Measurements from ENCODE around the gene NHLRC4. TPM values are rescaled to one million over a fixed set of nuclear protein-coding genes. Genes with fewer than 3 reads are reported as not detected.

The NHLRC4 gene
- total and polyA plus RNA-seq, 2 donors (not counting 1 experiment from before 2014, with no cell fraction given) = 0.66 to 3.3 TPM

GRCh38 chr16:590815-591200, 24.0 kb downstream of the NHLRC4 start:
- no peaks in the 10 kb centered on the region for H3K36me3 ChIP-seq (ENCODE audit: control insufficient read depth, insufficient read depth, low read length)
- no peaks in the 10 kb centered on the region for H3K27me3 ChIP-seq (ENCODE audit: control insufficient read depth, insufficient read depth, low read length)
- no peaks in the 10 kb centered on the region for H3K9me3 ChIP-seq (ENCODE audit: control insufficient read depth, insufficient read depth, low read depth, low read length)
- no peak for DNase-seq (ENCODE audit: low read depth in 2 of 2)
- H3K79me2 ChIP-seq (ENCODE audit: control insufficient read depth, insufficient read depth, low read length) = peaks cover 19% of the 10 kb centered on the region
- peak overlapping the region; percentile 61 for H3K27ac ChIP-seq (ENCODE audit: insufficient read depth, low read length)
- no peak overlapping the region for H2AFZ ChIP-seq (ENCODE audit: low read length)
- peak overlapping the region; percentile 57 to 88 (median 86) for H3K4me3 ChIP-seq (replicated peaks in 1 of 4; ENCODE audit: control extremely low read depth in 1 of 4, insufficient read depth in 1 of 4, low read depth in 3 of 4, low read length in 4 of 4)
- peak overlapping the region; percentile 74 for H3K9ac ChIP-seq (ENCODE audit: insufficient read depth, low read length)
- H3K4me1 ChIP-seq (ENCODE audit: control insufficient read depth, extremely low read depth, insufficient read depth, low read length) = peaks cover 13% of the 10 kb centered on the region
- H3K4me2 ChIP-seq (ENCODE audit: extremely low read depth, insufficient read depth, low read length) = peak overlapping the region; percentile 99
- no peak for TF ChIP-seq EZH2 (IDR thresholded peaks at IDR 0.05; ENCODE audit: low read length, missing control alignments)
- no peak for TF ChIP-seq CTCF (conservative IDR thresholded peaks at IDR 0.05 in 1 of 2, IDR thresholded peaks at IDR 0.05 in 1 of 2; ENCODE audit: low read depth in 1 of 2, low read length in 2 of 2)
- H4K20me1 ChIP-seq (ENCODE audit: control insufficient read depth, extremely low read depth, insufficient read depth, low read length) = no peaks in the 10 kb centered on the region

- Histone ChIP-seq H3K27me3 (ENCODE audit: control insufficient read depth, insufficient read depth, low read length) (no peaks in the 10 kb centered on the region), H3K9ac (ENCODE audit: insufficient read depth, low read length) (no peak overlapping the region), H2AFZ (ENCODE audit: low read length) (no peak overlapping the region), H3K79me2 (ENCODE audit: control insufficient read depth, insufficient read depth, low read length) (peaks cover 22% of the 10 kb centered on the region), H3K27ac (ENCODE audit: insufficient read depth, low read length) (no peak overlapping the region), H3K4me3 (replicated peaks in 1 of 4; ENCODE audit: control extremely low read depth in 1 of 4, insufficient read depth in 1 of 4, low read depth in 3 of 4, low read length in 4 of 4) (peak overlapping the region in 3 of 4 experiments; percentile 57 to 88 (median 86)), H3K9me3 (ENCODE audit: control insufficient read depth, insufficient read depth, low read depth, low read length) (no peaks in the 10 kb centered on the region), H3K4me1 (ENCODE audit: control insufficient read depth, extremely low read depth, insufficient read depth, low read length) (peaks cover 12% of the 10 kb centered on the region), H3K4me2 (ENCODE audit: extremely low read depth, insufficient read depth, low read length) (peak overlapping the region; percentile 99), H4K20me1 (ENCODE audit: control insufficient read depth, extremely low read depth, insufficient read depth, low read length) (no peaks in the 10 kb centered on the region), H3K36me3 (ENCODE audit: control insufficient read depth, insufficient read depth, low read length) (no peaks in the 10 kb centered on the region)
- no peak for TF ChIP-seq EZH2 (IDR thresholded peaks at IDR 0.05; ENCODE audit: low read length, missing control alignments)
- no peak for TF ChIP-seq CTCF (conservative IDR thresholded peaks at IDR 0.05 in 1 of 2, IDR thresholded peaks at IDR 0.05 in 1 of 2; ENCODE audit: low read depth in 1 of 2, low read length in 2 of 2)
- no peak for DNase-seq (ENCODE audit: low read depth in 2 of 2)
Measured at GRCh38 chr16:591231-591630, 24.4 kb downstream of the NHLRC4 start.

- Histone ChIP-seq H4K20me1 (ENCODE audit: control insufficient read depth, extremely low read depth, insufficient read depth, low read length) (no peaks in the 10 kb centered on the region), H3K4me1 (ENCODE audit: control insufficient read depth, extremely low read depth, insufficient read depth, low read length) (peaks cover 11% of the 10 kb centered on the region), H3K4me2 (ENCODE audit: extremely low read depth, insufficient read depth, low read length) (no peak overlapping the region), H3K27me3 (ENCODE audit: control insufficient read depth, insufficient read depth, low read length) (no peaks in the 10 kb centered on the region), H3K27ac (ENCODE audit: insufficient read depth, low read length) (no peak overlapping the region), H3K9me3 (ENCODE audit: control insufficient read depth, insufficient read depth, low read depth, low read length) (no peaks in the 10 kb centered on the region), H3K79me2 (ENCODE audit: control insufficient read depth, insufficient read depth, low read length) (peaks cover 22% of the 10 kb centered on the region), H2AFZ (ENCODE audit: low read length) (no peak overlapping the region), H3K4me3 (replicated peaks in 1 of 4; ENCODE audit: control extremely low read depth in 1 of 4, insufficient read depth in 1 of 4, low read depth in 3 of 4, low read length in 4 of 4) (no peak overlapping the region), H3K9ac (ENCODE audit: insufficient read depth, low read length) (no peak overlapping the region), H3K36me3 (ENCODE audit: control insufficient read depth, insufficient read depth, low read length) (no peaks in the 10 kb centered on the region)
- no peak for DNase-seq (ENCODE audit: low read depth in 2 of 2)
- no peak for TF ChIP-seq EZH2 (IDR thresholded peaks at IDR 0.05; ENCODE audit: low read length, missing control alignments)
- TF ChIP-seq CTCF (conservative IDR thresholded peaks at IDR 0.05 in 1 of 2, IDR thresholded peaks at IDR 0.05 in 1 of 2; ENCODE audit: low read depth in 1 of 2, low read length in 2 of 2) = no peak
Measured at GRCh38 chr16:591892-592517, 25.2 kb downstream of the NHLRC4 start.
